GM12873 (cell line): ENCODE results near the gene TMEM234.

Experiments
- CTCF ChIP-seq: IDR thresholded peaks from 2 replicates; pipeline ENCODE4 v1.5.1; 2012; ENCODE audit warnings: low read depth, mild to moderate bottlenecking, moderate library complexity, low read length, control low read depth; ENCODE audit not compliant: insufficient read depth; ENCODE audit errors: missing control alignments

The TMEM234 gene

GRCh38 chr1:32219022-32219421 lies 3.1 kb downstream of the TMEM234 start:
- no peak for TF ChIP-seq CTCF

- TF ChIP-seq CTCF, result no peak
Measured at GRCh38 chr1:32216566-32216965, 5.6 kb downstream of the TMEM234 start.

GRCh38 chr1:32215629-32216480 lies 6.3 kb downstream of the TMEM234 start:
- TF ChIP-seq CTCF, result peak; percentile 88

- TF ChIP-seq CTCF, result no peak
Measured at GRCh38 chr1:32208891-32209328, 13.2 kb downstream of the TMEM234 start, which contains the start of gene DCDC2B. DCDC2B (plus strand) TSS chr1:32209089; CDS start chr1:32209094, 5 bp downstream.

- TF ChIP-seq CTCF, result no peak
Measured at GRCh38 chr1:32208469-32208868, 13.7 kb downstream of the TMEM234 start.

GRCh38 chr1:32205401-32206370 lies 16.5 kb downstream of the TMEM234 start, which contains the start of gene IQCC:
IQCC (plus strand) TSS chr1:32205671; CDS start chr1:32205682, 11 bp downstream.
- no peak for TF ChIP-seq CTCF

GRCh38 chr1:32204943-32205361 lies 17.2 kb downstream of the TMEM234 start:
- TF ChIP-seq CTCF, result no peak
